NCI-H748 (cell line): ENCODE results near the gene KIAA0586.
"Not testable (repeated sequence)": the region's sequence is repeated elsewhere in the genome, so short reads cannot be mapped to it uniquely, and the experiment has no call there.

Source experiments
- DNase-seq: peaks from one replicate; lab custom pipeline; 2025; ENCODE audit not compliant: unreplicated experiment; lab: John Stamatoyannopoulos, UW

KIAA0586 gene

DNA sequence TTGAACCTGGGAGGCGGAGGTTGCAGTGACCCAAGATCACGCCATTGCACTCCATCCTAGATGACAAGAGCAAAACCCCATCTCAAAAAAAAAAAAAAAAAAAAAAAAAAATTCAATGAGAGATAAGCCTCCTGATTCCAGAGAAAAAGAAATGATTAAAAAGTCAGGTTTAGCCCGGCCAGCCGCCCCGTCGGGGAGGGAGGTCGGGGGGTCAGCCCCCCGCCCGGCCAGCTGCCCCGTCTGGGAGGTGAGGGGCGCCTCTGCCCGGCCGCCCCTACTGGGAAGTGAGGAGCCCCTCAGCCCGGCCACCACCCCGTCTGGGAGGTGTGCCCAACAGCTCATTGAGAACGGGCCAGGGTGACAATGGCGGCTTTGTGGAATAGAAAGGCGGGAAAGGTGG lies 160.8 kb downstream of the KIAA0586 start:
- not testable (repeated sequence) for DNase-seq

DNA sequence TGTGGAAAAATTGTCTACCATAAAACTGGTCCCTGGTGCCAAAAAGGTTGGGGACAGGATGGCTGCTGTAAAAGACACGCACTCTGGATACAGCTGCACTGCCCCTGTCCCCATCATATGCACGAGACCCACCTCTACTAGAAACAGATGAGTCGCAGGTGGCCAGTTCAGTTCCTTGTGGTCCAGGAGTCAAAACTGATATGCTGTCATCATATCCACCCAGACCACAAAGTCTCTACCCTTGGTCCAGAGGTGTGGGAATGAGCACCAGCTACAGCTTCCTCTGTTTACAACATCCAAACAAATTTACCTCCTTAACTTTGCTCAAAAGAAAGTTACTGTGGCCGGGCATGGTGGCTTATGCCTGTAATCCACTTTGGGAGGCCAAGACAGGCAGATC lies 166.5 kb downstream of the KIAA0586 start:
- DNase-seq: no peak

DNA sequence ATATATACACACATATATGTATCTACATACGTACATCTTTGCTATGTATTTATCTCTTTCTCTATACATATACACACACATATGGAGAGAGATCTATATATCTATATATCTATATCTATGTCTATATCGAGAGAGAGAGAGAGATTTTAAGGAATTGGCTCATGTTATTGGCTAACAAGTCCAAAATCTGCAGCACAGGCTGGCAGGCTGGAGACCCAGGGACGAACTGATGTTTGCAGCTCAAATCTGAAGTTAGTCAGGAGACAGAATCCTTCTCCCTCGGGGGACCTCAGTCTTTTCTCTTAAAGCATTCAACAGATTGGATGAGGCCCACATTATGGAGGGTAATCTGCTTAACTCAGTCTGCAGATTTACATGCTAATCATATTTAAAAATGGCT lies 169.5 kb downstream of the KIAA0586 start:
- no peak for DNase-seq

DNA sequence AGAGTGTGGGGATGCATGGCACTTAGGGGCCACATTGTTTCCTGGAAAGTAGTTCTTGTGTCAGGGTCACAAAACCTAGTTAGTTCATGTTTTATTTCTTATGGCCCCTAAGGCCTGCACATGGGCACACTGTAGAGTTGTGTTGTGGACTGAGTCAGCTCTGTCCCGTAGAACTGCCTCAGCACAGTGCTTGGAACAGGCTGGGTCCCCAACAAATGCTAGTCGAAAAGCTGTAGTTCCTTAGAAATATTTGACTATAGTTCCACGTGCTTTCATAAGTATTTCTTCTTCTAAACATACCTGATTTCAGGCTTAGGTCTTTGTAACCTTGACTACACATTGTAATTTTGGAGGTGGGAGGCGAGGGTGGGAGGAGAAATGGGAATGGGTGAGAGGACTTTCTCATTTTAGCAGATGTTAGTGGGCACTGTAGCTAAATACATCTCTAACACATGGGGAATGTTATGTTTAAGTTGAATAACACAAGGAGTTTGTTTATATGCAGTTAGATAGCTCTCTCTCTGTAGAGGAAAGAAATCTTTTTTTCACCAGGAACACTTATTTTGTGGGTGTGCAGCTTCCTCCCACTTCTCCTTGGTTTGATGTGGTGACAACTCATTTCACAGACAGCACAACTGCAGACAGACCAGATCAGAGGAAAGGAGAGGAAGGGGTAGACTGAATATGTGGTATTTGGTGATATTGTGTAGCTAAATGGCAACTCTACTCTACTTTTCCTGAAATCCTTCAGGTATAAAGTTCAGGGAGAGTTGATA lies 170.7 kb downstream of the KIAA0586 start:
- no peak for DNase-seq

DNA sequence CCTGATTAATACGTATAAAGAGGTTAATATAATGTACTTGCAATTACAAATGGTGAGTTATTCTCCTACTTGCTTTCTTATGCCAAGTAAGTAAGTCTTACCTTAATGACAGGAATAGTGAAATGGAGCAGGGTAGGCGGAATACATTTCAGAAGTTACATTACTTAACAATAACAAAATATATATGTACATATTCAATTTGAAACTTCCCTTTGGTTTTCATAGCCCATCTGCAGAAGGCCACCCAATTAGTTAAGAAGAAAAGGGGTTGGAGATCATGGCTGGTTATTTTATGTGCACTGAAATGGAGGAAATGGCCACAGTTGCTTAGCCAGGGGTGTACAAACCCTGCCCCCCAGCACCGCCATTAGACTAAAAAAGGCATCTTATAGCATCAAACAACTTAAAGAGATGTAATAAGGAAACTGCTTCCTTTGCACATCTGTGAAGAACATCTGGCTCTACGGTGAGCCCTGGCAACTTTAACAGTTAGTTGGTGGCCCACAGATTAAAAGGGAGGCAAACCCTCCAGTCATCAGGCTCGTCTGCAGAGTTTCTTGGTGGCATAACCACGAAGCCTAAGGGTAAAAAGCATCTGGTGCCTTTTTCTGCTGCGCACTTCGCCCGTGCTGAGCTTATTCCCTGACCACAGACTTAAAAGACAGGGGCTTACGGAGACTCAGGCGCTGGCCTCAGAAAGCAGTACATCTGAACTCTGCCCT lies 171.4 kb downstream of the KIAA0586 start:
- DNase-seq: no peak

DNA sequence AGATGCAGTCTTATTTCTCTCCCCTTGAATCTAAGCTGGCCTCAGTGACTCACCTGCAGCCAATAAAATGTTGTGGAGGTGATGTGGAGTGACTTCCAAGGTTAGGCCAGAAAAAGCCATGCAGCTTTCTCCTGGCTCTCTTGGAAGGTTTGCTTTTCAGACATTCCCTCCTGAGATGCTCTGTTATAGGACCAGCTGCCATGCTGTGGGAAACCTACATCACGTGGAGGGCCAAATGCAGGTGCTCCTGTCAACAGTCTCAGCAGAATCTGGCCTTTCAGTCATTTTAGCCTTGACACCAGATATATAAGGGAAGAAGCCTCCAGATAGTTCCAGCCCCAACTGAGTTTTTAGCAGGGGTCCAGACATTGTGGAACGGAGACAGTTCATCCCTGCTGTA lies 172.2 kb downstream of the KIAA0586 start:
- DNase-seq: no peak
